Osteocyte (in vitro differentiated cells): ENCODE data around the gene IGF2BP3. TPM values are rescaled to one million over a fixed set of nuclear protein-coding genes. Genes with fewer than 3 reads are reported as not detected.
A peak's percentile ranks its signal among the peaks of the same experiment; 100 is the strongest.

Experiments used
- DNase-seq: peaks from one replicate; pipeline ENCODE4 v3.0.0; 2021; ENCODE audit warnings: mixed read lengths; ENCODE audit not compliant: unreplicated experiment; ENCODE audit errors: extremely low spot score
- H3K27ac Mint-ChIP-seq: one replicate; pipeline ENCODE4 v1.8.0; 2021; ENCODE audit warnings: mild to moderate bottlenecking, mixed read lengths; ENCODE audit not compliant: unreplicated experiment
- H3K27me3 Mint-ChIP-seq: one replicate; pipeline ENCODE4 v1.8.0; 2021; ENCODE audit warnings: mixed read lengths; ENCODE audit not compliant: unreplicated experiment
- H3K36me3 Mint-ChIP-seq: one replicate; pipeline ENCODE4 v1.8.0; 2021; ENCODE audit warnings: mixed read lengths; ENCODE audit not compliant: unreplicated experiment
- H3K4me1 Mint-ChIP-seq: one replicate; pipeline ENCODE4 v1.8.0; 2021; ENCODE audit warnings: mixed read lengths; ENCODE audit not compliant: unreplicated experiment
- H3K4me3 Mint-ChIP-seq: one replicate; pipeline ENCODE4 v1.8.0; 2021; ENCODE audit warnings: mild to moderate bottlenecking, moderate library complexity, mixed read lengths; ENCODE audit not compliant: unreplicated experiment
- H3K9me3 Mint-ChIP-seq: one replicate; pipeline ENCODE4 v1.8.0; 2021; ENCODE audit warnings: mixed read lengths; ENCODE audit not compliant: unreplicated experiment
- total RNA-seq: library from RNA; stranded (reverse); gene quantifications from 2 replicates; pipeline ENCODE4 v1.2.1, GENCODE V29; 2021
- TF ChIP-seq, protein P1 (sequence below): fragments of 200-600 bp; sonication (generic); IDR thresholded peaks from 2 replicates; pipeline ENCODE4 v1.5.0; 2021; ENCODE audit warnings: antibody characterized with exemption, mild to moderate bottlenecking, moderate library complexity

The IGF2BP3 gene
- total RNA-seq, 1 donor from 2014 or later = 70.0 TPM

DNA sequence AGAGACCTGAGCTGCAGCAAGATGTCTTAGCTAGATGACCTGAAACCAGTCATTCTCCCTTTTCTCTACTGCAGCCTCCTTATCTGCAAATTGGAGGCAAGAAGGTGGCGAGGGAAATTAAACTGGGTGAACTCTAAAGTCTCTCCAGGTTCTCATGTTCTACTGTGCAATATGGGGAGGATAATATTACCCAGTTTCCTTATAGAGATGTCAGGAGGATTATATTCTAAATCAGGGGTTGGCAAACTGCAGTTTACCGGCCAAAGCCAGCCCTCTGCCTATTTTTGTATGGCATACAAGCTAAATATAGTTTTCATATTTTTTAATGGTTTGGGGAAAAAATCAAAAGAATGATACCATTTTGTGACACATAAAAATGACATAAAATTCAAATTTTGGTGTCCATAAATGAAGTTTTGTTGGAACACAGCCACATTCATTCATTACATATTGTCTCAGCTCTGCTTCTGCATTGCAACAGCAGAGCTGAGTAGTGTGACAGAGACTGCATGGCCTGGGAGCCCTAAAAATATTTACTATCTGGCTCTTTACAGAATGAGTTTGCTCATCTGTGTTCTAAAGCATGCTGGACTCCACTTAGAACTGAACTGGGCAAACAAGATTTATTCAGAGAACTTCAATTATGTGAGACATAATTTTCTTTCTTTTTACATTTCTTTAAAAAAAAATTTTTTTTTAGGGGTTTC lies 190.3 kb downstream of the IGF2BP3 start:
- Mint-ChIP-seq H3K9me3 (no peaks in the 10 kb centered on the region), H3K4me3 (no peak overlapping the region), H3K27me3 (no peaks in the 10 kb centered on the region), H3K4me1 (no peaks in the 10 kb centered on the region), H3K27ac (no peak overlapping the region), H3K36me3 (no peaks in the 10 kb centered on the region)
- TF ChIP-seq, protein P1, sequence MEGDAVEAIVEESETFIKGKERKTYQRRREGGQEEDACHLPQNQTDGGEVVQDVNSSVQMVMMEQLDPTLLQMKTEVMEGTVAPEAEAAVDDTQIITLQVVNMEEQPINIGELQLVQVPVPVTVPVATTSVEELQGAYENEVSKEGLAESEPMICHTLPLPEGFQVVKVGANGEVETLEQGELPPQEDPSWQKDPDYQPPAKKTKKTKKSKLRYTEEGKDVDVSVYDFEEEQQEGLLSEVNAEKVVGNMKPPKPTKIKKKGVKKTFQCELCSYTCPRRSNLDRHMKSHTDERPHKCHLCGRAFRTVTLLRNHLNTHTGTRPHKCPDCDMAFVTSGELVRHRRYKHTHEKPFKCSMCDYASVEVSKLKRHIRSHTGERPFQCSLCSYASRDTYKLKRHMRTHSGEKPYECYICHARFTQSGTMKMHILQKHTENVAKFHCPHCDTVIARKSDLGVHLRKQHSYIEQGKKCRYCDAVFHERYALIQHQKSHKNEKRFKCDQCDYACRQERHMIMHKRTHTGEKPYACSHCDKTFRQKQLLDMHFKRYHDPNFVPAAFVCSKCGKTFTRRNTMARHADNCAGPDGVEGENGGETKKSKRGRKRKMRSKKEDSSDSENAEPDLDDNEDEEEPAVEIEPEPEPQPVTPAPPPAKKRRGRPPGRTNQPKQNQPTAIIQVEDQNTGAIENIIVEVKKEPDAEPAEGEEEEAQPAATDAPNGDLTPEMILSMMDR = no peak
- no peak for DNase-seq

DNA sequence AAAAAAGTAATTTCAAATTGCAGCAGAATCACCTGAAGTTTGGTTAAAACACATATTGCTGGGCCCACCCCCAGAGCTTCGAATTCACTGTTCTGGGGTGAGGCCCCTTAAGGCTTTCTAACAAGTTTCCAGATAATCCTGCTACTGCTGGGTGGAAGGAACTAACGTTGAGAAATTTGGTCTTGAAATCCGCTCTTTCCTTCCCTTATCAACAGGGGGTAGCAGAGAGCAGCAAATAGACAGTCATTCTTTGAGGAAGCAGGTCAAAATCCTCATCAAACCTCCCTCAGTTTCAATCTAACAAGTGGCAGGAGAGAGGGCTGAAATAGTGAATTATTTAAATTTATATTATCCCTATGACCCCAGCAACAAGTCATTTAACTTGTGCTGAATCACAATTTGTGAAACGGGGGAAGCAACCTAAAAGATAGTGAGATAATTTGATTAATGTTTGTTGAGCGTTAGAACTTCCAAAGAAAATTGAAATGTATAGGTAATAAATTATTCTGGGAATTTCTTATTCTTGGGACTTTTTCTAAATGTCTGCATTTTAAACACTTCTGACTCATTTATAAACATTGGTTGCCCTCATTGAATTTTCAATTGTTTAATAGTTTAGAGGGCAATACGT lies 192.8 kb downstream of the IGF2BP3 start:
- TF ChIP-seq, protein P1 = peak; percentile 79
- H3K36me3 Mint-ChIP-seq = peaks cover 5% of the 10 kb centered on the region
- peaks cover 4% of the 10 kb centered on the region for H3K4me1 Mint-ChIP-seq
- no peak overlapping the region for H3K27ac Mint-ChIP-seq
- H3K9me3 Mint-ChIP-seq = no peaks in the 10 kb centered on the region
- no peak for DNase-seq
- no peaks in the 10 kb centered on the region for H3K27me3 Mint-ChIP-seq
- no peak overlapping the region for H3K4me3 Mint-ChIP-seq

DNA sequence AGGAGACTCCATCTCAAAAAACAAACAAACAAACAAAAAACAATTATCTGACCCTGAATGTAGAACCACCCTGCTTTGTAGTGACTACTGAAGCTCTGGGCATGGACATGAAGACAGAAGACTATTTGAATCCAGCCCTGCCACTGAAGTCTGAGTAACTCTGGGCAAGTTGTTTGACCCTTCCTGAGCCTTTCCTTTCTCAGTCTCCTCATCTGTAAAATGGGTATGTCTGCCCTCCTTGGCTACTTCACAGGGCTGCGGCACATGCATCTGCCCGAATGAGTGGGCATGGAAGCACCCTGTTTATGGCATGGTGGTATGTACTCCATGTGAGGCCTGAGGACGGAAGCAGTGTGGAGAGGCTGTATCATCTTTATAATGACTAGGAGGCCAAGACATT lies 193.3 kb downstream of the IGF2BP3 start:
- TF ChIP-seq, protein P1 = no peak
- Mint-ChIP-seq H3K4me3 (no peak overlapping the region), H3K9me3 (no peaks in the 10 kb centered on the region), H3K4me1 (peaks cover 4% of the 10 kb centered on the region), H3K27me3 (peaks cover 3% of the 10 kb centered on the region), H3K27ac (no peak overlapping the region), H3K36me3 (peaks cover 5% of the 10 kb centered on the region)
- no peak for DNase-seq

DNA sequence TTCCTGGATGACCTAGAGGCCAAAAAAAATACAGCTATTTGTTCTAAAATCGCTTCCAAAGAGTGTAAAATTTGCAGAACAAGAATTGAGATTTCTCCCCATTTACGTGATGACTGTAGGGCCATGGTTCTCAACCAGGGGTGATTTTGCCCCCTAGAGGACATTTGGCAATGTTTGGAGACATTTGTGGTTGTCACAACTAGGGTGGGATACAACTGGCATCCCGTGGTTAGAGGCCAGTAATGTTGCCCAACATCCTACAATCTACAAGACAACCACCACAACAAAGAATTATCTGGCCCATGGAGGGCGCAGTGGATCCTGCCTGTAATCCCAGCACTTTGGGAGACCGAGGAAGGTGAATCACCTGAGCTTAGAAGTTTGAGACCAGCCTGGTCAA lies 193.9 kb downstream of the IGF2BP3 start:
- H3K4me1 Mint-ChIP-seq = peaks cover 4% of the 10 kb centered on the region
- no peak overlapping the region for H3K27ac Mint-ChIP-seq
- H3K4me3 Mint-ChIP-seq = no peak overlapping the region
- H3K36me3 Mint-ChIP-seq = peaks cover 5% of the 10 kb centered on the region
- TF ChIP-seq, protein P1 = peak; percentile 35
- DNase-seq = no peak
- peaks cover 3% of the 10 kb centered on the region for H3K27me3 Mint-ChIP-seq
- no peaks in the 10 kb centered on the region for H3K9me3 Mint-ChIP-seq

DNA sequence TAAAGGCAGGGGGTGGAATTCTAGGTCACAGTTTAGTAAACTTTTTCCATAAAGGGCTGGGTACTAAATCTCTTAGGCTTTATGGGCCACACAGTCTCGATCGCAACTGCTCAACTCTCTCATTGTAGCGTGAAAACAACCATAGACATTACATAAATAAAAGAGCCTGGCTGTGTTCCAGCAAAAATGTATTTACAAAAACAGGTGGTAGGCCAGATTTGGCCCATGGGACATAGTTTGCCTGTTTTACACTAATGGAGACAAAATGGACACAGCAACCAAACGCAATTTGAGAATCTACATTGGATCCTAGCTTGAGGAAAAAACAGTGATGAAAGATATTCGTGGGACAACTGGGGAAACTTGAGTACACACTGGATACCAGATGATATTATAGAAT lies 194.4 kb downstream of the IGF2BP3 start:
- no peak for DNase-seq
- Mint-ChIP-seq H3K36me3 (peaks cover 5% of the 10 kb centered on the region), H3K27me3 (peaks cover 3% of the 10 kb centered on the region), H3K4me1 (peaks cover 4% of the 10 kb centered on the region), H3K27ac (no peak overlapping the region), H3K9me3 (no peaks in the 10 kb centered on the region), H3K4me3 (no peak overlapping the region)
- TF ChIP-seq, protein P1 = no peak
